ENCODE results near the gene HMG20A. TPM values are rescaled to one million over a fixed set of nuclear protein-coding genes. Genes with fewer than 3 reads are reported as not detected.

Gene HMG20A
- total RNA-seq, 1 donor = 30.8 TPM

DNA sequence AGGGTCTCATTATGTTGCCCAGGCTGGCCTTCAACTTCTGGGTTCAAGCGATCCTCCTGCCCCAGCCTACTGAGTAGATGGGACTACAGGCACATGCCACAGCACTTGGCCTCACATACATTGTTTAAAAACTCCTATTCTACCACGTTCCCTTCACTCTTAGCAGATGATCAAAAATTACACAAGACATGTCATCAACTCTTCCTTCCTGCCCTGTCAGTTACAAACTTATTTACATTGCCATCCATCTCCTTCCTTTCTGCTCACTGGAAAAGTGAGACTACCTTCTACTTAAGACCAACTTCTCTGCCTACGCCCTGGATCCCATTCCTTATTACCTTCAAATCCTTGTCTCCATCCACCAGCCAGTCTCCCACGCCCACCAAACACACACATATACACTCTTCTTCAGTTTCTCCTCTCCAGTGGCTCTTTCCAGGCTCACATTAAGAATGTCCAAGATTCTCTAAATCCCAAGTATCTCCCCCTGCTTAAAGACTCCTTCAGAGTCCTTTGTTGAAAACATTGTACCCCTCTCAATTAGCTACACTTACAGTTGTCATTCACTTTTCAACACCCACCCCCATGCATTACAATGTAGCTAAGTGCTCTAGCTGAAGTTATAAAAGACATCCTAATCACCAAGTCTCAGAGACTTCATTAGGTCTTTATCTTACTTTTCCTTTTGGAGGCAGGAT lies 5.1 kb upstream of the HMG20A start:
- no peak for TF ChIP-seq CTCF (IDR thresholded peaks at IDR 0.05; ENCODE audit: extremely low read depth, low read depth, low read length)
- Histone ChIP-seq H2AFZ (ENCODE audit: low read length) (no peak overlapping the region), H3K4me1 (ENCODE audit: insufficient read depth, low read length) (peaks cover 35% of the 10 kb centered on the region), H3K4me2 (ENCODE audit: insufficient read depth, low read length) (peak overlapping the region; percentile 66), H4K20me1 (ENCODE audit: insufficient read depth, low read length) (peaks cover 77% of the 10 kb centered on the region), H3K27me3 (ENCODE audit: insufficient read depth, low read length) (no peaks in the 10 kb centered on the region), H3K36me3 (ENCODE audit: insufficient read depth, low read length) (no peaks in the 10 kb centered on the region), H3K27ac (ENCODE audit: low read depth, low read length) (peak overlapping the region; percentile 27), H3K9me3 (ENCODE audit: low read depth, low read length) (no peaks in the 10 kb centered on the region), H3K4me3 (ENCODE audit: insufficient read depth, low read length) (peak overlapping the region; percentile 21), H3K79me2 (ENCODE audit: insufficient read depth, low read length) (peaks cover 92% of the 10 kb centered on the region)
- DNase-seq (ENCODE audit: insufficient read length, low spot score, missing footprints) = peak; percentile 26

- no peak overlapping the region for H2AFZ ChIP-seq (ENCODE audit: low read length)
- peaks cover 72% of the 10 kb centered on the region for H4K20me1 ChIP-seq (ENCODE audit: insufficient read depth, low read length)
- peak overlapping the region; percentile 8 for H3K4me3 ChIP-seq (ENCODE audit: insufficient read depth, low read length)
- H3K27me3 ChIP-seq (ENCODE audit: insufficient read depth, low read length) = no peaks in the 10 kb centered on the region
- peak overlapping the region; percentile 66 for H3K4me2 ChIP-seq (ENCODE audit: insufficient read depth, low read length)
- DNase-seq (ENCODE audit: insufficient read length, low spot score, missing footprints) = peak; percentile 87
- H3K27ac ChIP-seq (ENCODE audit: low read depth, low read length) = peak overlapping the region; percentile 27
- H3K9me3 ChIP-seq (ENCODE audit: low read depth, low read length) = no peaks in the 10 kb centered on the region
- no peak for TF ChIP-seq CTCF (IDR thresholded peaks at IDR 0.05; ENCODE audit: extremely low read depth, low read depth, low read length)
- peaks cover 33% of the 10 kb centered on the region for H3K4me1 ChIP-seq (ENCODE audit: insufficient read depth, low read length)
- peaks cover 91% of the 10 kb centered on the region for H3K79me2 ChIP-seq (ENCODE audit: insufficient read depth, low read length)
- no peaks in the 10 kb centered on the region for H3K36me3 ChIP-seq (ENCODE audit: insufficient read depth, low read length)
Measured at GRCh38 chr15:77416148-77416455, 4.6 kb upstream of the HMG20A start.

DNA sequence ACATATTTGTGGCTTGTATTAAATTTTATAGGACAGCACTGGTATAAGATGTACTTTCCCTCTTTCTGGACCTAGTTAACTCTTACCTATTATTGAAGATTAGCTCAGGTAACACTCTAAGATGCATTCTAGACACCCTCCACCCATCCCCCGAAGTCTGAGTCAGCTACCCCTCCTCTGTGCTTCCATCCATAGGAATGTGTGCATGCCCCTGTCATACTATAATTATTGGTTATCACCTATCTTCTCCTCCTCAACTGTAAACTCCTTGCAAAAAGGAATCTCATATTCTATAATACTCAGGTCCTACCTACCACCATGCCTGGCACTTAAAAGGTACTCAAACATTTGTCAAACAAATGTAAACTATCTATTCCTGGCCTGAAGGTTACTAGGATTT lies 3.7 kb upstream of the HMG20A start:
- Histone ChIP-seq H3K27me3 (ENCODE audit: insufficient read depth, low read length) (no peaks in the 10 kb centered on the region), H3K27ac (ENCODE audit: low read depth, low read length) (no peak overlapping the region), H3K79me2 (ENCODE audit: insufficient read depth, low read length) (peaks cover 91% of the 10 kb centered on the region), H3K9me3 (ENCODE audit: low read depth, low read length) (no peaks in the 10 kb centered on the region), H3K4me2 (ENCODE audit: insufficient read depth, low read length) (peak overlapping the region; percentile 35), H3K4me3 (ENCODE audit: insufficient read depth, low read length) (no peak overlapping the region), H3K36me3 (ENCODE audit: insufficient read depth, low read length) (no peaks in the 10 kb centered on the region), H4K20me1 (ENCODE audit: insufficient read depth, low read length) (peaks cover 64% of the 10 kb centered on the region), H2AFZ (ENCODE audit: low read length) (no peak overlapping the region), H3K4me1 (ENCODE audit: insufficient read depth, low read length) (peaks cover 36% of the 10 kb centered on the region)
- TF ChIP-seq CTCF (IDR thresholded peaks at IDR 0.05; ENCODE audit: extremely low read depth, low read depth, low read length) = no peak
- no peak for DNase-seq (ENCODE audit: insufficient read length, low spot score, missing footprints)

- H3K4me3 ChIP-seq (ENCODE audit: insufficient read depth, low read length) = peak overlapping the region; percentile 99
- H3K79me2 ChIP-seq (ENCODE audit: insufficient read depth, low read length) = peaks cover 90% of the 10 kb centered on the region
- no peak overlapping the region for H2AFZ ChIP-seq (ENCODE audit: low read length)
- no peaks in the 10 kb centered on the region for H3K9me3 ChIP-seq (ENCODE audit: low read depth, low read length)
- peak overlapping the region; percentile 96 for H3K27ac ChIP-seq (ENCODE audit: low read depth, low read length)
- peak overlapping the region; percentile 87 for H3K4me2 ChIP-seq (ENCODE audit: insufficient read depth, low read length)
- peaks cover 38% of the 10 kb centered on the region for H3K4me1 ChIP-seq (ENCODE audit: insufficient read depth, low read length)
- no peak for DNase-seq (ENCODE audit: insufficient read length, low spot score, missing footprints)
- TF ChIP-seq CTCF (IDR thresholded peaks at IDR 0.05; ENCODE audit: extremely low read depth, low read depth, low read length) = no peak
- H3K27me3 ChIP-seq (ENCODE audit: insufficient read depth, low read length) = no peaks in the 10 kb centered on the region
- peaks cover 57% of the 10 kb centered on the region for H4K20me1 ChIP-seq (ENCODE audit: insufficient read depth, low read length)
- H3K36me3 ChIP-seq (ENCODE audit: insufficient read depth, low read length) = no peaks in the 10 kb centered on the region
Measured at GRCh38 chr15:77417602-77418001, 3.1 kb upstream of the HMG20A start.
